ENCODE results near the gene MME.
"Not testable (repeated sequence)": the region's sequence is repeated elsewhere in the genome, so short reads cannot be mapped to it uniquely, and the experiment has no call there.

MME gene

DNA sequence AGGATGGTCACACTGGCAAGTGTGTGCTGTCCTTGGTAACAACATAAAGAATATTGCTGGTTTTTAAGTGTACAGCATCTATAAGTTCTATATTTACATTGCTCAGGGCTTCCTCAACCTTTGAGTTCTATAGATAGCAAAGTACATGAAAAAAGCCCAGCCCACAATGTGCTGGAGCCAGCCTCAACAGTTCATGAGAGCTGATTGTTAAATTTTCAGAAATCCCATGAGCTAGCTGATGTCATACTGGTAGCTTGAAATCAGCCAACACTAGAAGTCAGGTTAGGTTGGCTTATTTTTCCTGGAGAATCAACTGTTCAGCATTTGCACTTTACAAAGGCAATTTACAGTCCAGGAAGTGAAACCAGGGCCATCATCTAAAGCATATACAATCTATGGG lies 110.6 kb downstream of the MME start:
- no peak for DNase-seq (ENCODE audit: low read depth in 1 of 2, low spot score in 1 of 2)

- DNase-seq (ENCODE audit: low read depth in 1 of 2, low spot score in 1 of 2): no peak
Measured at GRCh38 chr3:155192957-155193746, 113.0 kb downstream of the MME start.

GRCh38 chr3:155193868-155194267 lies 113.7 kb downstream of the MME start:
- DNase-seq (ENCODE audit: low read depth in 1 of 2, low spot score in 1 of 2): no peak

DNA sequence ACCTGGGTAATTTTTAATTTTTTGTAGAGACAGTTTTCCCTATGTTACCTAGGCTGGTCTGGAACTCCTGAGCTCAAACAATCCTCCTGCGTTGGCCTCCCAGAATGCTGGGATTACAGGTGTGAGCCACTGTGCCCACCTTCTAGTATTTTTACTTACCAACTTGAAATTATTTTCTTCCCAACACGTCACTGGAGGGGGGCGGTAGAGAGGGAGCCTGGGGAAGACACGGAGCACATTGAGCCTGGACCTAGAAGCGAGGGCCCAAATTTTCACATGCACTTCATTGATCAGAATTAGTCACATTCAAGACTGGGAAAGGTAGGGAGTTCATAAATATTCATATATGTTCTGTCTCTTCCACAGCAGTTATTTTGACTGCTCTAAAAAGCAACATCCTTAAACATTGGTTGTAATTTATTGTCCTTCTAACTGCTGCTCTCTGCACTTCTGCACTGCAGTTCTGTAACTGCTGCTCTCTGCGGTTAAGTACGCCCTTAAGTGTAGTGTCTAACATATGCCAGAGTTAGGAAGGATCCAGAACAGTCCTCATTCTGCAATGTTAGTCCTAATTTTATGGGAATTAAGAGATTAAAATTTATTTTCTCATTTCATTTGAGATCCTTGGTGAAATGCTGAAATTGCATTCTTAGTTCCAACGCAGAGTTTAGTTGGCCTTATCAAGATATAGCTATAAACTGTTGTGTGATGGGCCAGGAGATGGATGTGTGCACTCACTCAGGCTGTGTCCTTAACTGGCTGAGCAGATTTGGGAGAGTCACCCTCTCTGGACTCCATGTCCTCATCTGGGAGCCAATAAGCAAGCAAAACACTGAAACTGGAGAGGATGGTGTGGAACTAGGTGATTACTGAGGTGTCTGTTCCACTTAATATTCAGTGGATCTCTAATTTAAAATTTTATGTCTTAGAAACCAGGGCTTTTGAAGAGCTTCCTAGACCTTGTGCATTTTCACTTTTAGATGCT lies 115.1 kb downstream of the MME start:
- DNase-seq (ENCODE audit: low read depth in 1 of 2, low spot score in 1 of 2): no peak

DNA sequence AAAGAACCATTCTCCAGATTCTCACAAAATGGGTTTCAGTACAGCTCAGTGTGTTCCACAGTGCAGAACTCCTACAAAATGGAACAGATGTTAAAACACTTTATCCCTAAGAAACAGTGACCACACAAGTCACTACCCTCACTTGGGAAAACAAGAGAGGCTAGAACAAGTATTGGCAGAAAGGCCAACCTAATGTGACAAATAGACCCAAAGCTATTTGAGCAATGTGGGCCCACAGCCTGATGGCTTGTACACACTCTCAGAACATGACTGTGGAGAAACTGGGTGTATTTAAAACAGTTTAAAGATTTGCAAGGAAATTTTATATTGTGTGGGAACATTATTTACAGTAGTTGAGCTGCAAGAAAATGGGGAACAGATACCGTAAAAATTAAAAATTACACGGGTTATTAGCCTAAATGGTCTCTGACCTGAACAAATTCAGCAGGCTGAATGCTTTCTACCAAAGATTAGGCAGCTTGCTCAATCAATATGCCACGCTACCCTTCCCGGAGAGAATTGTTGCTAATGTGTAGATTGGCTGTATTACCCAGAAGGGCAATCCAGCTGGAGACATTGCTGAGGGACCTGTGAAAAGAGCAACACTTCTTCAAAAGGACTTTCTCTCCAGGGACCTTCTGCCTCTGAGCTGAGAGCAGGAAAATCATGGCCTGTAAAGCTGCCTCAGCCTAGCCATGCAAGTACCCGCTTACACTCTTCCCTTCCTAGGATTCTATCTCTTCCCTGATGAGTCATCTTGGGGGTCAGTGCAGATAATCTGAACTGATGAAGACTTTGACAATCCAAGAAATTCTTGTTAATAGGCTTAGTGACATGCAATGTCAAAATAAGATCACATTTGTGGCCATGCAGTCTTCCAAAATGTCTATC lies 116.3 kb downstream of the MME start:
- no peak for DNase-seq (ENCODE audit: low read depth in 1 of 2, low spot score in 1 of 2)

GRCh38 chr3:155197786-155198185 lies 117.7 kb downstream of the MME start:
- no peak for DNase-seq (ENCODE audit: low read depth in 1 of 2, low spot score in 1 of 2)

GRCh38 chr3:155202626-155203025 lies 122.5 kb downstream of the MME start:
- DNase-seq (ENCODE audit: low read depth in 1 of 2, low spot score in 1 of 2): no peak

DNA sequence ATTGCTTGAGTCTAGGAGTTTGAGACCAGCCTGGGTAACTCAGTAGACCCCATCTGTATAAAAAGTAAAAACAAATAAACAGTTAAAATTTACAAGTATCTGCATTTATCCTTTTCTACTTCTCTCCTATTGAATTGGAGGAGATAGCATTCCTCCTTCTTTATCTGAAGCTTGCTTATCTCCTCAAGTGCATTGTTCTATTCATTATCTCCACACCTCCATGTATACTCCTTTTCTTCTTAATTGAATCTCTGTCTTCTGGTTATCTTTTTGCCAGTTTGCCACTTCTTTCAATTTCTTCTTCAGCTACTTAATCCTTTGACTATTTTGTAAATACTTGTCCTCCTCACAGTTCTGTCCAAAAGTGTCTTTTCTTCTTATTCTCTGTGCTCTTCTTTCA lies 124.7 kb downstream of the MME start:
- DNase-seq (ENCODE audit: low read depth in 1 of 2, low spot score in 1 of 2): no peak

GRCh38 chr3:155208183-155208800 lies 128.2 kb downstream of the MME start:
- no peak for DNase-seq (ENCODE audit: low read depth in 1 of 2, low spot score in 1 of 2)

- DNase-seq (ENCODE audit: low read depth in 1 of 2, low spot score in 1 of 2): no peak
Measured at GRCh38 chr3:155210736-155211135, 130.6 kb downstream of the MME start.

DNA sequence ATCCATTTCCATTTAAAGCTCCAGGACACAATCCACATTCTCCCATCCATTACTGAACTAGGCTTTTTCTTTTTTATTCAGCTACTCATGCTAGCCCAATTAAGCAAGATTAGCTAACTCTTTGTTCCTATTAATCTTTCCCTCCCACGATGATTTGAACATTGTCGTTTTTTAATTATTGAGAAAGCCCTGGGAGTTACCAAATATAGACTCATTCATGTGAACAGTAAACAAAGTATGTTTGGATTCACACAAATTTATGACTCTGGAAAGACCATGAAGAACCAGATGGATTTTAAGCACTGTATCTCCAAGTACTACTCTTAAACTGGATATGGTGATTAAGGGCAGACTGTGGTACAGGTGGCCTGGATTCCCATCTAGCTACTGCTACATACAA lies 131.1 kb downstream of the MME start:
- no peak for DNase-seq (ENCODE audit: low read depth in 1 of 2, low spot score in 1 of 2)

DNA sequence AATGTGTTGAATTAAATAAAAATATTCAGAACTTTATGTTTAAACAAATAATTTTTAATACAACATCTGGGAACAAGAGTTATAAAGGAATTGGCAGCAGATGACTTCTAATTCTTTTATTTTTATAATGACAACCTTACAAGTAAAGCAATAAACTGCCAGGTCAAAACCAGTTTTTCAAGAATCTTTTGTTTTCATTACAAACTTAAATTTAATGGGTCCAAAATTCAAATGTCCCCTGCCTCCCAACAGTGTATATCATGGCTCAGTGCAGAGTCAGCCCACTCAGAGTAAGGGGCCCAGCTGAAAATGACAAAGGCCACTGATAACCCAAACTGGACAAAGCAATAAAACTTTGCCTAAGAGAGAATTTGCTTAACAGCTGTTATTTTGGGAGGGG lies 131.8 kb downstream of the MME start:
- no peak for DNase-seq (ENCODE audit: low read depth in 1 of 2, low spot score in 1 of 2)

DNA sequence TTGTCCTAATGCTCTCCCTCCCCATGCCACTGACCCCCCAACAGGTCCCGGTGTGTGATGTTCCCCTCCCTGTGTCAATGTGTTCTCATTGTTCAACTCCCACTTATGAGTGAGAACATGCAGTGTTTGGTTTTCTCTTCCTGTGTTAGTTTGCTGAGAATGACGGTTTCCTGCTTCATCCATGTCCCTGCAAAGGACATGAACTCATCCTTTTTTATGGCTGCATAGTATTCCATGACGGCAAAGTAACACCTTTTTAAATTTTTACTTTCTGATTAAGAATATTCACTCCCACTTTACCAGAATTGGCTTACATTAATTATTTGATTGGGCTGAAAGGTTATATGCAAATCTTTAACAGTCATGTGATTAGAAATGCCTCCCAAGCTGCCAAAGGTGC lies 135.9 kb downstream of the MME start:
- DNase-seq (ENCODE audit: low read depth in 1 of 2, low spot score in 1 of 2): not testable (repeated sequence)

- no peak for DNase-seq (ENCODE audit: low read depth in 1 of 2, low spot score in 1 of 2)
Measured at GRCh38 chr3:155217591-155217990, 137.5 kb downstream of the MME start.

DNA sequence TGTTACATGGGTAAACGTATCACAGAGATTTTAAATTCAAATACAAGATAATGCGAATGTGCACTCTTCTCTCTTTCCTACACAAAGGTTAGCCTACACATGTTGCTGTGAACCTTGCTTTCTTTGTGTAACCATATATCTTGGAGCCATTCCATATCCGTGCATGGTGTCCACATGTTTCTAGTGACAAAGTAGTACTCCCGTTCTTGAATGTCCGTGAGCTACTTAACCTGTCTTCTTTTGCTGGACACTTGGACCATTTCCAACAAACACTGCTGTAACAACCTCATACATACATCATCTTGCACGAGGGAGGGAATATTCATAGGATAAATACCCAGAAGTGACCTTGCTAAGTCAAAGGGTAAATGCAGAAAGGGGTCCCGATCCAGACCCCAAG lies 138.3 kb downstream of the MME start:
- DNase-seq (ENCODE audit: low read depth in 1 of 2, low spot score in 1 of 2): no peak

DNA sequence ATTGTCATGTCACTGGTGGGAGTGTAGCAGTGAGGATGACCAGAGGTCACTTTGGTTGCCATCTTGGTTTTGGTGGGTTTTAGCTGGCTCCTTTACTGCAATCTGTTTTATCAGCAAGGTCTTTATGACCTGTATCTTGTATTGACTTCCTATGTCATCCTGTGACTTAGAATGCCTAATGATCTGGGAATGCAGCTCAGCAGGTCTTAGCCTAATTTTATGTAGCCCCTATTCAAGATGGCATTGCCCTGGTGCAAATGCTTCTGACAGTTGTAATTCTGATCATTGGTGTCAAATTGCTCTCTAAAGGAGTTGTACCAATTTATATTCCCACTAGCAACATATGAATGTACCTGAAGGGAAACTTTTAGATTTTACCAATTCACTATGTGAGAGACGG lies 139.0 kb downstream of the MME start:
- no peak for DNase-seq (ENCODE audit: low read depth in 1 of 2, low spot score in 1 of 2)

GRCh38 chr3:155225417-155225816 lies 145.3 kb downstream of the MME start:
- no peak for DNase-seq (ENCODE audit: low read depth in 1 of 2, low spot score in 1 of 2)

DNA sequence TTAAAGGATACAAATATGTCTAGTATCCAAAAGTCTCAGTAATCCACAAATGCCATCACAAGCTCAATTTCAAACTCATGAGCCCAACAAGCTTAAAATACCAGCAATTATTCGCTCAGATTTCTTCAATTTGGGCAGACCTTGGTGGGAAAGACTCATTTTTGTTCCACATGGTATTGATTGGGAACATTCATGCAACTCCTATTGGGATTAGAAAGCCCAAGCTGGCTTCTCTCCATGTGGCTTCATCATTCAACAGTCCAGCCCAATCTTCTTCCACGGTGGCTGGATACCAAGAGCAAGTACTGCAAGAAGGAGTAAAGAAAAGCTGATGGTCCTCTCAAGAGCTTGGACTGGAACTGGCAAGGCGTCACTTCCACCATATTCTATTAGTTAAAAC lies 147.0 kb downstream of the MME start:
- no peak for DNase-seq (ENCODE audit: low read depth in 1 of 2, low spot score in 1 of 2)

GRCh38 chr3:155228676-155229075 lies 148.6 kb downstream of the MME start:
- no peak for DNase-seq (ENCODE audit: low read depth in 1 of 2, low spot score in 1 of 2)

DNA sequence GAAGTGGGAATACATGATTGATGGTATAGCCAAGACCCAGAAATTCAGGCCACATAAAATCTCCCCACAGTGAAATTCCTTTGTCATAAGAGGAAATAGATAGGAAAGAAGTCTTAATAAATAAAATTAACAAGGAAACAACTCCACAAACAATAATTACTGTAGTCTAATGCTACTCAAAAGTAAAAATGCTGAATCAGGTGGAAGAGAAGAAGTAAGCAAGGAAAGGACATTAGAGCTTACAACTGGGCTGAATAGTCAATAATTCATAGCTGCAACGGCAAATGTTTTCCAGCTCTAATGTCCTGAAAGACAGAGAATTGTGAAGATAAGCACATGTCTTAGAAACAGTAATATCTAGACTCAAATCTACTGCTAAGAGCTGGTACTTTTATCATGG lies 149.0 kb downstream of the MME start:
- no peak for DNase-seq (ENCODE audit: low read depth in 1 of 2, low spot score in 1 of 2)

GRCh38 chr3:155230382-155230781 lies 150.3 kb downstream of the MME start:
- no peak for DNase-seq (ENCODE audit: low read depth in 1 of 2, low spot score in 1 of 2)

All from activated CD4-positive, alpha-beta T cell treated with anti-CD3 and anti-CD28 coated beads, Interleukin-2, amount 50 U/mL, for 24 hours (primary cell).